GM21515 (cell line): ENCODE results near the gene KIAA1328.
"Not testable (repeated sequence)": the region's sequence is repeated elsewhere in the genome, so short reads cannot be mapped to it uniquely, and the experiment has no call there.

Experiments
- ATAC-seq: cut with Tn5 transposase; IDR thresholded peaks from one replicate; pipeline ENCODE4 v1.9.1; 2021; ENCODE audit not compliant: unreplicated experiment

KIAA1328 gene

GRCh38 chr18:37124516-37124915, 295.6 kb downstream of the KIAA1328 start:
- no peak for ATAC-seq

- ATAC-seq: no peak
Measured at GRCh38 chr18:37135177-37135576, 306.2 kb downstream of the KIAA1328 start.

GRCh38 chr18:37138456-37138855, 309.5 kb downstream of the KIAA1328 start:
- ATAC-seq: no peak

- no peak for ATAC-seq
Measured at GRCh38 chr18:37139876-37140275, 310.9 kb downstream of the KIAA1328 start.

- no peak for ATAC-seq
Measured at GRCh38 chr18:37144921-37145320, 316.0 kb downstream of the KIAA1328 start.

- no peak for ATAC-seq
Measured at GRCh38 chr18:37156330-37156942, 327.5 kb downstream of the KIAA1328 start.

- ATAC-seq: no peak
Measured at GRCh38 chr18:37160038-37160820, 331.3 kb downstream of the KIAA1328 start.

GRCh38 chr18:37161491-37161890, 332.6 kb downstream of the KIAA1328 start:
- ATAC-seq: no peak

- ATAC-seq: no peak
Measured at GRCh38 chr18:37162551-37162950, 333.6 kb downstream of the KIAA1328 start.

GRCh38 chr18:37163119-37163518, 334.2 kb downstream of the KIAA1328 start:
- no peak for ATAC-seq

- no peak for ATAC-seq
Measured at GRCh38 chr18:37166491-37166890, 337.6 kb downstream of the KIAA1328 start.

GRCh38 chr18:37166966-37167365, 338.0 kb downstream of the KIAA1328 start:
- ATAC-seq: not testable (repeated sequence)

GRCh38 chr18:37170984-37171383, 342.1 kb downstream of the KIAA1328 start:
- ATAC-seq: no peak

GRCh38 chr18:37173384-37173783, 344.5 kb downstream of the KIAA1328 start:
- no peak for ATAC-seq

GRCh38 chr18:37175727-37176620, 347.0 kb downstream of the KIAA1328 start:
- ATAC-seq: no peak

GRCh38 chr18:37176621-37176934, 347.7 kb downstream of the KIAA1328 start:
- ATAC-seq: no peak

- ATAC-seq: no peak
Measured at GRCh38 chr18:37179384-37179783, 350.5 kb downstream of the KIAA1328 start.

- no peak for ATAC-seq
Measured at GRCh38 chr18:37180086-37180485, 351.2 kb downstream of the KIAA1328 start.

GRCh38 chr18:37182340-37183135, 353.6 kb downstream of the KIAA1328 start:
- ATAC-seq: no peak

GRCh38 chr18:37184209-37184868, 355.4 kb downstream of the KIAA1328 start:
- ATAC-seq: no peak
